NT2/D1 (cell line): ENCODE measurements around the gene GSN.

ENCODE experiments used
- YY1 ChIP-seq: IDR thresholded peaks from 2 replicates; pipeline ENCODE4 v1.6.1; 2011; ENCODE audit not compliant: insufficient read length, insufficient read depth
- ZNF274 ChIP-seq: IDR thresholded peaks from 2 replicates; pipeline ENCODE4 v1.6.1; 2011; ENCODE audit warnings: mild to moderate bottlenecking, low read depth, low read length

- no peak for TF ChIP-seq YY1
- TF ChIP-seq ZNF274: no peak
Observed at GRCh38 chr9:121294866-121295661, 27.1 kb downstream of the GSN start.
